Prostate gland (tissue), 2 donors: ENCODE results near the gene C10orf90. TPM values are rescaled to one million over a fixed set of nuclear protein-coding genes. Genes with fewer than 3 reads are reported as not detected.

ENCODE experiments used
- DNase-seq: peaks from one replicate; pipeline ENCODE4 v3.0.0-alpha.2; 2019; ENCODE audit warnings: low spot score
- H3K27ac ChIP-seq, 2 donors: fragments of 200-600 bp; sonication (generic); 2 replicates each; pipeline ENCODE4 v1.5.1; 2017 to 2019
- H3K27me3 ChIP-seq: fragments of 200-600 bp; sonication (generic); replicated peaks from 2 replicates; pipeline ENCODE4 v1.5.1; 2019; ENCODE audit not compliant: insufficient read depth
- H3K36me3 ChIP-seq, 2 donors: fragments of 200-600 bp; sonication (generic); 1 replicate in 1 of 2; 2 replicates in 1 of 2; pipeline versions ENCODE4 v1.5.1 to v1.8.1; 2017 to 2019
- H3K4me1 ChIP-seq: fragments of 200-600 bp; sonication (generic); replicated peaks from 2 replicates; pipeline ENCODE4 v1.5.1; 2019
- H3K4me3 ChIP-seq, 2 donors: fragments of 200-600 bp; sonication (generic); 2 replicates each; pipeline ENCODE4 v1.5.1; 2017 to 2019
- H3K9me3 ChIP-seq: fragments of 200-600 bp; sonication (generic); 2 replicates; pipeline ENCODE4 v1.5.1; 2017
- CTCF ChIP-seq, 4 experiments: fragments of 200-600 bp in 2 of 4; fragments of 450-650 bp in 2 of 4; sonication (generic) in 2 of 4; IDR thresholded peaks; 1 replicate in 3 of 4; 2 replicates in 1 of 4; pipeline ENCODE4 v1.5.1; 2016 to 2019; ENCODE audit warnings: antibody characterized with exemption in 4 of 4, mild to moderate bottlenecking in 2 of 4, moderate library complexity in 2 of 4
- POLR2A ChIP-seq: fragments of 450-650 bp; IDR thresholded peaks from one replicate; pipeline ENCODE4 v1.6.1; 2016; ENCODE audit warnings: antibody characterized with exemption, mild to moderate bottlenecking
- POLR2AphosphoS5 ChIP-seq: sonication (generic); formaldehyde crosslinking; IDR thresholded peaks from one replicate; pipeline ENCODE4 v1.6.1; 2017; ENCODE audit warnings: antibody characterized with exemption
- WGBS: methylation state at CpG from one replicate; pipeline ENCODE4 v1.1.5; 2018; 5-methylcytosine and 5-hydroxymethylcytosine counted together
- intact Hi-C: fragments of 100-400 bp; cut with DNase I; formaldehyde crosslinking; loops from one replicate; pipeline ENCODE4 v1.14.2; 2022
- total RNA-seq, 2 donors: library from RNA; depleted of rRNA; stranded (reverse); fragments of >200 nt; gene quantifications; one replicate each; pipeline ENCODE4 v1.1.0, GENCODE V29; 2016

Gene C10orf90
- total RNA-seq, 2 donors from 2014 or later = 0.45 TPM; not detected in 1

- H3K36me3 ChIP-seq = no peaks in the 10 kb centered on the region
- H3K4me1 ChIP-seq = no peaks in the 10 kb centered on the region
- H3K9me3 ChIP-seq = no peaks in the 10 kb centered on the region
- TF ChIP-seq POLR2AphosphoS5 (no peak), POLR2A (no peak), CTCF (IDR thresholded peaks at IDR 0.05) (no peak)
- no peaks in the 10 kb centered on the region for H3K27me3 ChIP-seq
- no peak overlapping the region for H3K27ac ChIP-seq
- no peak overlapping the region for H3K4me3 ChIP-seq
- 91% methylated on average over 6 of the region's 6 CpGs for WGBS
- DNase-seq = no peak
- intact Hi-C loops = no loop called here
Observed at GRCh38 chr10:126423732-126424491, 246.6 kb downstream of the C10orf90 start.

- Histone ChIP-seq H3K4me1 (no peaks in the 10 kb centered on the region), H3K27ac (no peak overlapping the region), H3K36me3 (no peaks in the 10 kb centered on the region), H3K4me3 (no peak overlapping the region), H3K27me3 (no peaks in the 10 kb centered on the region), H3K9me3 (no peaks in the 10 kb centered on the region)
- no peak for DNase-seq
- WGBS = 87% methylated on average over 1 of the region's 1 CpG
- intact Hi-C loops = no loop called here
- TF ChIP-seq POLR2AphosphoS5 (no peak), CTCF (IDR thresholded peaks at IDR 0.05) (no peak), POLR2A (no peak)
Observed at GRCh38 chr10:126422567-126422966, 247.9 kb downstream of the C10orf90 start.

GRCh38 chr10:126421756-126422256 lies 248.7 kb downstream of the C10orf90 start:
- Histone ChIP-seq H3K4me3 (no peak overlapping the region), H3K36me3 (no peaks in the 10 kb centered on the region), H3K27ac (no peak overlapping the region), H3K4me1 (no peaks in the 10 kb centered on the region), H3K27me3 (no peaks in the 10 kb centered on the region), H3K9me3 (no peaks in the 10 kb centered on the region)
- WGBS = 80% methylated on average over 10 of the region's 10 CpGs
- no peak for DNase-seq
- intact Hi-C loops = no loop called here
- TF ChIP-seq POLR2A = no peak
- no peak for TF ChIP-seq CTCF (IDR thresholded peaks at IDR 0.05)
- no peak for TF ChIP-seq POLR2AphosphoS5

GRCh38 chr10:126420567-126421300 lies 249.8 kb downstream of the C10orf90 start:
- intact Hi-C loops = no loop called here
- Histone ChIP-seq H3K4me3 (no peak overlapping the region), H3K27ac (no peak overlapping the region), H3K36me3 (no peaks in the 10 kb centered on the region), H3K27me3 (no peaks in the 10 kb centered on the region), H3K4me1 (no peaks in the 10 kb centered on the region), H3K9me3 (no peaks in the 10 kb centered on the region)
- 37% methylated on average over 12 of the region's 12 CpGs for WGBS
- DNase-seq = no peak
- TF ChIP-seq POLR2AphosphoS5 = no peak
- TF ChIP-seq POLR2A = no peak
- no peak for TF ChIP-seq CTCF (IDR thresholded peaks at IDR 0.05)
